GM10266 (cell line): ENCODE data around the gene PWWP2A.

Source experiments
- DNase-seq: peaks from one replicate; pipeline ENCODE4 v3.0.0; 2012; ENCODE audit errors: extremely low spot score
- CTCF ChIP-seq: IDR thresholded peaks from 2 replicates; pipeline ENCODE4 v1.5.1; 2012; ENCODE audit warnings: mild to moderate bottlenecking, low read depth; ENCODE audit not compliant: control insufficient read depth, insufficient read depth; ENCODE audit errors: missing control alignments

PWWP2A gene

DNA sequence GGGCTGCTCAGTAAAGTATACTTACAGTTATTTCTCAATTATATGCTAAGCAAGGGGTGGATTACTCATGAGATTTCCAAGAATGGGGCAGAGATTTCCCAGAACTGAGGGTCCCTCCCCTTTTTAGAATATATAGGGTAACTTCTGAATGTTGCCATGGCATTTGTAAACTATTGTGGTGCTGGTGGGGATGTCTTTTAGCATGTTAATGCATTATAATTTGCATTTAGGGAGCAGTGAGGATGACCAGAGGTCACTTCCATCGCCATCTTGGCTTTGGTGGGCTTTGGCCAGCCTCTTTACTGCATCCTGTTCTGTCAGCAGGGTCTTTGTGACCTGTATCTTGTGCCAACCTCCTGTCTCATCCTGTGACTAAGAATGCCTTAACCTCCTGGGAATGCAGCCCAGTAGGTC is 74.9 kb downstream of the PWWP2A start:
- no peak for TF ChIP-seq CTCF
- no peak for DNase-seq

DNA sequence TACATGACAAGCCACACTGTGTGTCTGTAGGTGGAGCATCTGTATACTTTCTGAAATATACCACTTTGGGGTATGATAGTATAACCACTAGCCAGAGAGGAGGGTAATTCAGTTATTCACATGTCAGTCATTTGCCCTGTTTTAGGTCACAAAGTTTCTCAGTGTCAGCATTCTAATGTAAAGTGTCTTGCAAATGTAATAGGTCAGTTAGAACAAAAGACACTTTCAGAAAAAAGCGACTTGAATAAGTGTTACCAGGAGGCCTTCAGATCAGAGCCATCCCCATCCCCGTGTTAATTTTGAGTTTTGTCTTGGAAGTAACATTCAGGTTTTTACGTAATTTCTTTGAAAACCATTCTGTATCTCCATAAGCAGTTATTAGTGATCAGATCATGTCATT is 76.6 kb downstream of the PWWP2A start:
- no peak for DNase-seq
- TF ChIP-seq CTCF, result no peak
